Activated naive CD4-positive, alpha-beta T cell treated with anti-CD3 and anti-CD28 coated beads for 36 hours (primary cell): ENCODE measurements around the gene TAS2R14. TPM values are rescaled to one million over a fixed set of nuclear protein-coding genes. Genes with fewer than 3 reads are reported as not detected.

Experiments
- CTCF ChIA-PET: fragments of 350-600 bp; sonication (Branson Sonifier 250); formaldehyde crosslinking; loops from one replicate; lab custom pipeline; 2021; ENCODE audit warnings: antibody characterized with exemption; lab: Charles Lee
- DNase-seq: peaks from one replicate; pipeline ENCODE4 v3.0.0-alpha.2; 2020
- H3K27ac Mint-ChIP-seq: one replicate; pipeline ENCODE4 v1.8.0; 2021; ENCODE audit warnings: mild to moderate bottlenecking, mixed read lengths
- H3K27me3 Mint-ChIP-seq: one replicate; pipeline ENCODE4 v1.8.0; 2021; ENCODE audit warnings: low read depth, mixed read lengths
- H3K36me3 Mint-ChIP-seq: one replicate; pipeline ENCODE4 v1.8.0; 2021; ENCODE audit warnings: low read depth, mixed read lengths
- H3K4me1 Mint-ChIP-seq: one replicate; pipeline ENCODE4 v1.8.0; 2021; ENCODE audit warnings: low read depth, mixed read lengths
- H3K4me3 Mint-ChIP-seq: one replicate; pipeline ENCODE4 v1.8.0; 2021; ENCODE audit warnings: mild to moderate bottlenecking, moderate library complexity, mixed read lengths
- H3K9me3 Mint-ChIP-seq: one replicate; pipeline ENCODE4 v1.8.0; 2021; ENCODE audit warnings: mixed read lengths
- intact Hi-C: fragments of 100-400 bp; cut with micrococcal nuclease; formaldehyde crosslinking; loops from one replicate; pipeline ENCODE4 v1.15.1; 2023
- total RNA-seq, 2 experiments: library from RNA; stranded (reverse); gene quantifications; one replicate each; pipeline ENCODE4 v1.2.3, GENCODE V29; 2021

The TAS2R14 gene
- total RNA-seq, 2 experiments from 2014 or later = 0.36 to 0.49 TPM

- H3K4me3 Mint-ChIP-seq = no peak overlapping the region
These were observed 13.6 kb upstream of the TAS2R14 start for GRCh38 chr12:10952645-10953044.

GRCh38 chr12:10943167-10943566 is 4.1 kb upstream of the TAS2R14 start:
- Mint-ChIP-seq H3K27me3 (no peaks in the 10 kb centered on the region), H3K4me1 (no peaks in the 10 kb centered on the region), H3K4me3 (no peak overlapping the region), H3K27ac (no peak overlapping the region), H3K36me3 (peaks cover 6% of the 10 kb centered on the region), H3K9me3 (peaks cover 5% of the 10 kb centered on the region)
- DNase-seq = no peak
- intact Hi-C loops = no loop called here
- CTCF ChIA-PET = no interaction called here

More at GRCh38 chr12:10952645-10953044, 13.6 kb upstream of the TAS2R14 start:
- intact Hi-C loops = no loop called here
- Mint-ChIP-seq H3K27me3 (no peaks in the 10 kb centered on the region), H3K27ac (no peak overlapping the region), H3K9me3 (peaks cover 14% of the 10 kb centered on the region), H3K36me3 (peaks cover 40% of the 10 kb centered on the region), H3K4me1 (no peaks in the 10 kb centered on the region)
- CTCF ChIA-PET = no interaction called here
- no peak for DNase-seq

- no peaks in the 10 kb centered on the region for H3K27me3 Mint-ChIP-seq
- intact Hi-C loops = no loop called here
- H3K9me3 Mint-ChIP-seq = no peaks in the 10 kb centered on the region
- no peak overlapping the region for H3K27ac Mint-ChIP-seq
- no peak overlapping the region for H3K4me3 Mint-ChIP-seq
- H3K36me3 Mint-ChIP-seq = peaks cover 4% of the 10 kb centered on the region
- CTCF ChIA-PET = no interaction called here
- peak; percentile 20 for DNase-seq
- H3K4me1 Mint-ChIP-seq = no peaks in the 10 kb centered on the region
These were observed 3.0 kb upstream of the TAS2R14 start for GRCh38 chr12:10941916-10942607.

- intact Hi-C loops = no loop called here
- H3K27ac Mint-ChIP-seq = no peak overlapping the region
- no peaks in the 10 kb centered on the region for H3K27me3 Mint-ChIP-seq
- H3K4me1 Mint-ChIP-seq = no peaks in the 10 kb centered on the region
- H3K36me3 Mint-ChIP-seq = peaks cover 2% of the 10 kb centered on the region
- H3K9me3 Mint-ChIP-seq = no peaks in the 10 kb centered on the region
- H3K4me3 Mint-ChIP-seq = no peak overlapping the region
- DNase-seq = no peak
- CTCF ChIA-PET = no interaction called here
These were observed 2.3 kb upstream of the TAS2R14 start for GRCh38 chr12:10941369-10941768.

- no peak for DNase-seq
- CTCF ChIA-PET = no interaction called here
- Mint-ChIP-seq H3K36me3 (peaks cover 2% of the 10 kb centered on the region), H3K4me1 (no peaks in the 10 kb centered on the region), H3K4me3 (no peak overlapping the region), H3K27me3 (no peaks in the 10 kb centered on the region), H3K9me3 (no peaks in the 10 kb centered on the region), H3K27ac (no peak overlapping the region)
- intact Hi-C loops = no loop called here
These were observed 1.3 kb upstream of the TAS2R14 start for GRCh38 chr12:10940389-10940788.

- intact Hi-C loops = no loop called here
- H3K4me3 Mint-ChIP-seq = no peak overlapping the region
- H3K9me3 Mint-ChIP-seq = no peaks in the 10 kb centered on the region
These were observed 2.6 kb downstream of the TAS2R14 start for GRCh38 chr12:10936506-10936905.

GRCh38 chr12:10928746-10929286 is 10.2 kb downstream of the TAS2R14 start, which contains the start of gene PRH2:
PRH2 (plus strand) TSS chr12:10929236; CDS start chr12:10929274, 38 bp downstream.
- Mint-ChIP-seq H3K27me3 (no peaks in the 10 kb centered on the region), H3K9me3 (no peaks in the 10 kb centered on the region), H3K36me3 (no peaks in the 10 kb centered on the region), H3K4me3 (no peak within 1 kb of the TSS), H3K27ac (no peak within 1 kb of the TSS), H3K4me1 (no peaks in the 10 kb centered on the region)
- intact Hi-C loops = no loop called here
- DNase-seq = no peak
- CTCF ChIA-PET = no interaction called here

More at GRCh38 chr12:10936506-10936905, 2.6 kb downstream of the TAS2R14 start:
- Mint-ChIP-seq H3K36me3 (peaks cover 2% of the 10 kb centered on the region), H3K27me3 (no peaks in the 10 kb centered on the region), H3K27ac (no peak overlapping the region), H3K4me1 (no peaks in the 10 kb centered on the region)
- DNase-seq = no peak
- CTCF ChIA-PET = no interaction called here

- H3K4me3 Mint-ChIP-seq = no peak overlapping the region
- H3K36me3 Mint-ChIP-seq = no peaks in the 10 kb centered on the region
- H3K27me3 Mint-ChIP-seq = no peaks in the 10 kb centered on the region
- intact Hi-C loops = no loop called here
- CTCF ChIA-PET = no interaction called here
- H3K9me3 Mint-ChIP-seq = no peaks in the 10 kb centered on the region
- no peak overlapping the region for H3K27ac Mint-ChIP-seq
- no peak for DNase-seq
- H3K4me1 Mint-ChIP-seq = no peaks in the 10 kb centered on the region
These were observed 12.8 kb downstream of the TAS2R14 start for GRCh38 chr12:10926269-10926668.

- no peak for DNase-seq
- H3K27ac Mint-ChIP-seq = no peak overlapping the region
- intact Hi-C loops = no loop called here
- no peaks in the 10 kb centered on the region for H3K36me3 Mint-ChIP-seq
- no peaks in the 10 kb centered on the region for H3K27me3 Mint-ChIP-seq
- CTCF ChIA-PET = no interaction called here
- H3K4me3 Mint-ChIP-seq = no peak overlapping the region
- no peaks in the 10 kb centered on the region for H3K4me1 Mint-ChIP-seq
- H3K9me3 Mint-ChIP-seq = no peaks in the 10 kb centered on the region
These were observed 19.3 kb downstream of the TAS2R14 start for GRCh38 chr12:10919809-10920208.

GRCh38 chr12:10910380-10910779 is 28.7 kb downstream of the TAS2R14 start:
- Mint-ChIP-seq H3K4me3 (no peak overlapping the region), H3K27ac (no peak overlapping the region), H3K27me3 (no peaks in the 10 kb centered on the region), H3K9me3 (peaks cover 3% of the 10 kb centered on the region), H3K36me3 (peaks cover 9% of the 10 kb centered on the region), H3K4me1 (no peaks in the 10 kb centered on the region)
- CTCF ChIA-PET = no interaction called here
- intact Hi-C loops = no loop called here
- no peak for DNase-seq

- Mint-ChIP-seq H3K27ac (no peak within 1 kb of the TSS), H3K4me1 (no peaks in the 10 kb centered on the region), H3K4me3 (no peak within 1 kb of the TSS), H3K9me3 (peaks cover 10% of the 10 kb centered on the region), H3K36me3 (peaks cover 15% of the 10 kb centered on the region), H3K27me3 (no peaks in the 10 kb centered on the region)
- no peak for DNase-seq
- intact Hi-C loops = no loop called here
- CTCF ChIA-PET = no interaction called here
These were observed 29.6 kb downstream of the TAS2R14 start, which contains the start of gene TAS2R13 for GRCh38 chr12:10909462-10909861. TAS2R13 (minus strand) TSS chr12:10909562; CDS start chr12:10909298, 264 bp downstream.

- Mint-ChIP-seq H3K27me3 (no peaks in the 10 kb centered on the region), H3K27ac (no peak overlapping the region), H3K9me3 (peaks cover 32% of the 10 kb centered on the region), H3K4me3 (no peak overlapping the region), H3K36me3 (peaks cover 33% of the 10 kb centered on the region), H3K4me1 (no peaks in the 10 kb centered on the region)
- intact Hi-C loops = no loop called here
- CTCF ChIA-PET = no interaction called here
- DNase-seq = no peak
These were observed 34.4 kb downstream of the TAS2R14 start for GRCh38 chr12:10904686-10905085.

GRCh38 chr12:10901427-10901826 is 37.6 kb downstream of the TAS2R14 start:
- no peak overlapping the region for H3K4me3 Mint-ChIP-seq
- peaks cover 32% of the 10 kb centered on the region for H3K9me3 Mint-ChIP-seq
- H3K27me3 Mint-ChIP-seq = no peaks in the 10 kb centered on the region
- no peak for DNase-seq
- H3K36me3 Mint-ChIP-seq = peaks cover 28% of the 10 kb centered on the region
- H3K27ac Mint-ChIP-seq = no peak overlapping the region
- CTCF ChIA-PET = no interaction called here
- no peaks in the 10 kb centered on the region for H3K4me1 Mint-ChIP-seq
- intact Hi-C loops = no loop called here
